GM21528 (cell line): ENCODE results near the gene VIL1.

Source experiments
- ATAC-seq: cut with Tn5 transposase; IDR thresholded peaks from one replicate; pipeline ENCODE4 v1.9.1; 2021; ENCODE audit warnings: mild to moderate bottlenecking, moderate library complexity; ENCODE audit not compliant: unreplicated experiment, low FRiP score

VIL1 gene

GRCh38 chr2:218479595-218479994 is 60.7 kb downstream of the VIL1 start:
- no peak for ATAC-seq

- ATAC-seq: no peak
These were observed 63.7 kb downstream of the VIL1 start for GRCh38 chr2:218482651-218483050.

GRCh38 chr2:218485986-218486667 is 67.2 kb downstream of the VIL1 start:
- ATAC-seq: no peak

GRCh38 chr2:218500501-218501060 is 81.7 kb downstream of the VIL1 start:
- no peak for ATAC-seq

- ATAC-seq: no peak
These were observed 82.7 kb downstream of the VIL1 start for GRCh38 chr2:218501665-218502064.
